ENCODE data around the gene TCERG1L. TPM values are rescaled to one million over a fixed set of nuclear protein-coding genes. Genes with fewer than 3 reads are reported as not detected.

The TCERG1L gene
- polyA plus RNA-seq, result 0.17 and 0.81 TPM in 2 replicates

GRCh38 chr10:131311661-131312477, at the start of gene TCERG1L:
TSS of gene TCERG1L (minus strand) at chr10:131311721. CDS start at chr10:131311635, 86 bp downstream.

